Stimulated activated CD4-positive, alpha-beta T cell treated with anti-CD3 and anti-CD28 coated beads, Interleukin-4, amount 100 ng/mL, for 1 hour (primary cell): ENCODE measurements around the gene MPRIP.

ENCODE experiments used
- DNase-seq: peaks from one replicate; pipeline ENCODE4 v3.0.0-alpha.2; 2020

MPRIP gene

DNA sequence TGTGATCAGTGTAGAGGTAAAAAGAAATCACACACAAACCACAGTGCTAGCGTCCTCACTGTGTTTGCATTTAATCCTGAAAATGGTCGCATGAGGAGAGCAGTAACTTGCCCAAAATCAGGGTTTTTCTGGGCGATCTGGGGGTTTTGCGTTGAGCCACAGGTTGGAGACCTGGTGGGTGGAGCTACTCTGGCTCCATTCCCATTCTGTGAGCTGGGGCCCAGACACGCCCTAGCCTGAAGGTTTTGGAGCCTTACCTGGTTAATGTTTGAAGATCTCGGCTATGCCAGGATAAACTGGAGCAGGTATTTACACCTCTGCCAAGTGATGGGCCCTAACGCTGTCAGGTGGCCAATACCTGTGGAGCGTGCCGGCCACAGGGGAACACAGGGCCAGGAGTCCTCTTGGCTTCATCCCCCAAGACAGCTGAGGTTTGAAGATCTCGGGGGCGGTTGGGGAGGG, 48.4 kb downstream of the MPRIP start:
- DNase-seq = no peak

GRCh38 chr17:17091276-17091675, 49.0 kb downstream of the MPRIP start:
- no peak for DNase-seq

DNA sequence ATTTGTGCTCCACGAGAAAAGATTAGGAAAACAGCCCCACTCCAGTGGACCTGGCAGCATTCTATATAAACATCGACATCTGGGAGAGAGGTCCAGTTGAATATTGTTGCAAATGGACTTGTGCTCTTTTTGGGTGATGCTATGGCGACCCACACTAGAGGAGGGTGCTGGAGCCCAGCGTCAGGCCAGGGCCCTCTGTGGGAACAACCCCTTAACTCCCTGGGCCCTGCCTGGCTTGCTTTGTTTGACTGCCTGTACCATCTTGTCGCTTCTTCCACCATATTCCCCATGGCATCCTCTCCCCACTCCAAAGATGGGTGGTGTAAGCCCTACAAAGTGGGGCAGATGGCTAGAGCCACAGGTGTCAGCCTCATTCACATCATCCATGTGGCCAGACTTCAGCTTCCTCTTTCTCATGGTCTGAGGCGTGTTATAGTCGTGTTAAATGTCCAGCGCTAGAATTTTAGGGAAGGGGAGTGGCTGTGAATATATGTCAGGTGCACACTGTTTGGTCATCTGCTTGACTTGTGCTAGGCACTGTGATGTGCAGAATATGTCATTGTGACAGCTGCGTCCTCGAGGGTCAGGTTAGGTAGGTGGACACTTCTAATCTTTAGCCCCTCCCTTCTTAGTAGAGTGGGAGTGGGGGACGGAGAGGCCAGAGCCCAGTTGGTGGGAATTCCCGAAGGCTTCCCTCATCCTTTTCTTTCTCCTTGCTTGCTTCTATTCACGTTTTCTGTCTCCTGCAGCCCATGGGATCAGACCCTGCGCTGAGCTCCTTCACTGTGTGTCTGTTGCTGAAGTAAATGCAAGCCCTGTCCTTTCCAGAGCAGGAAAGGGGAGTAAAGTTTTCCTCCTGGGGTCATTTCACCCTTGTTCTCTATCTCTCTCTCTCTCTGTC, 49.8 kb downstream of the MPRIP start:
- DNase-seq = no peak

- no peak for DNase-seq
Measured at GRCh38 chr17:17093764-17094163, 51.5 kb downstream of the MPRIP start.

DNA sequence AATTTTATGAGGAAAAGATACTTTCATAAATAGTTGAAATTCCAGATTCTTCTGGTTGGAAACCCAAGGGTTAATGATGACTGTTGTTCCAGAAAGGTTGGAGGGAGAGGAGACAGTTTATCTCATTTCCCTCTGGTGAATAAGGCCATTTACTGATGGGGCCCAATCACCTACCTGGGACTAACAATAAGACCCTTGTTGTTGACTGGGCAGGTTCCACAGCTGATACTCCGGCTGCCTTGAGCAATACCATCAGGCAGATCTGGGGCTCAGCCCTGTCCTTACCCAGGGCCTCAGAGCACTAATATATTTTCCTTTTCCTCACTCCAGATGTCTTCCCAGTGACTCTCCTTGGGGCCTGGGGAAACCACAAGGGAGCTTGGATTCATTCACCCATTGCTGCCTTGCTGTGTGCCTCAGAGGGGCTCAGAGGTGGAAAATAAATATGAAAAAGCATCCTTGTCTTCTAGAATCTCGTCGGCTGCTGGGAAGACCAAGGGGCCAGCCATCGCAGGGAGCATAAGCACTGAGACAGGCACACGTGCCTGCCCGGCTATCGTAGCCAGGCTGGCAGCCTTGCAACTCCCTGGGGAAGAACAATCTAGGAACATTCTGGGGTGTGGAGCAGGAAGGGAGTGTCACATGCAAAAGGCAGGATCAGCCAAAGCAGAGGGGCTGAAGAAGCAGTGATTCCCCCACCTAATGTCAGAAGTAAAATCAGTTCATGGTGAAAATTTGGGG, 54.4 kb downstream of the MPRIP start:
- no peak for DNase-seq

DNA sequence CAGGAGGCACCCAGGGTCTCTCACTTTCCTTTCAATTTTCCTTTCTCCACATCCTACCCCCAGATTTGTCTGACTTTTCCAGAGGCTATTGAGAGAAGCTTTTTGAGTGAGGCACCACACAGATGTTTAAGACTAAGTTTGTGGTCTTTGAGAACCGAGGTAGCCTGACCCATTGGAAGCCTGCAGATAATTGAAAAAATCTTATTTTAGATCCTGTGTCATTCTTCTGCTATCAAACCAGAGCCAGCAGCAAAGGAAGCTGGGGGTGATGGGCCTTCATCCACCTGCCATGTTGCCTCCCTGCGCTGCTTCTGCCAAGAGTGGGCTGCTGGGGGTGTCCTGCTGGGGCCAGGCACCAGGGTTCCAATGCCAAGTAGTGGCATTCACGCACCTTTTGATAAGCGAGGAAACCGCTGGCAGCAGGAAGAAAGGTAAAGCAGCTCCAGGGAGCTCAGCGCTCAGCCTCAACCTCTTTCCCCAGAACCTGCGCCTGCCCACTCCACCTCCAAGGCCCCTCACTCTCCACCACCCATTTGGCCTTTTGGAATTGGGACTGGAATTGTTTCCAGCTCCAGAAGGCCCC, 55.6 kb downstream of the MPRIP start:
- no peak for DNase-seq

GRCh38 chr17:17098551-17099179, 56.4 kb downstream of the MPRIP start:
- DNase-seq = no peak

DNA sequence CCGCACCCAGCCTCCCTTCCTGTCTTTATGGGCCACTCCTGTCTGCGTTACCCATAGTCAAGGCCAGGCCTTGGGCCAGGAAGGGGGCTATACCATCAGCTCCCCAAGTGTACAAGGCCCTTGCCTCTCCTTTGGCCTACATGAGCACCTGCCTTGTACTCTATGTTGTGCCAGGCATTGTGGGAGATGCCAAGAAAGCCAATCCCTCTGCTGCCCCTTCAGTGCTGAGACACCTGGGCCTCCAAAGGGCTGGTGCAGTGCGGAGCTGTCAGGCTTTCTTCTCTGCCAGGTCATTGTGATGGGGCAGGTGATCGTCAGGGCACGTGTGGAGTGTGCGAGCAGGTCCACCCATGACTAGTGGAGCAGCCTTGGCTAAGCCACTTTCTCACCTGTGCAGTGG, 59.9 kb downstream of the MPRIP start:
- DNase-seq = no peak

- DNase-seq = no peak
Measured at GRCh38 chr17:17103160-17103559, 60.9 kb downstream of the MPRIP start.

DNA sequence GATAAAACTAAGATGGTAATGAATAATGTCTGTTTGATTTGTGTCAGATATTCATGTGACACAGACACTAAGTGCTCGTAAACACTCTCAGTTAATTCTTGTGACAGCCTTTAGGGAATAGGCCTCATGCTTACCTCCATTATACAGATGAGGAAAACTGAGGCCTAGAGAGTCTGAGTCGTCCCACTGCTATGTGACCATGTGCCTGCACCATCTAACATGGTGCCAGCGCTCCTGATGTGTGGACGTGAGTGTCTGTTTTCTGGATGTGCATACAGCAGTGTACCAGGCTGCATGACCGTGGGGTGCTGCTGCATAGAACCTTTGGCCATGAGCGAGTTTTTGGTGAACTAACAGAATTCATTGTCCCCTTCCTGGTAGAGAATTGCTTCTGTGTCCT, 61.8 kb downstream of the MPRIP start:
- no peak for DNase-seq

DNA sequence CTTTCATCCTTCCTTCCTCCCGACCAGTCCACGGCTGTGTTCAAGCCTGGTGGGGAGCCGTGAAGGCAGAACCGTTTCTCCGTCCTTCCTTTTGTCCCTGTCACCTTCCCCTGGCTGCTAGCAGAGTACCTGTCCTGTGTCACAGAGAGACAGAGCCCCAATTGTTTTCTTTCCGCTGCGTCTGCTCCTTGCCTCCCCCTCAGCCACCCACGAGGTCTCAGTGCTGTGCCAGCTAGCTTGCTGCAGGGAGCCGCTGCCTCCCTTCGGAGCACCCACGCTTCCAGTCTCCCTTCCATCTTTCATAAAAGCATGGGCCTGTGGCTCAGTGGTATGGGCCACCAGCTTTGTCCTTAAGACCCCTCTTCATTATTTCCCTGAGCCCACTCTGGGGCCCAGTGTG, 62.2 kb downstream of the MPRIP start:
- no peak for DNase-seq

DNA sequence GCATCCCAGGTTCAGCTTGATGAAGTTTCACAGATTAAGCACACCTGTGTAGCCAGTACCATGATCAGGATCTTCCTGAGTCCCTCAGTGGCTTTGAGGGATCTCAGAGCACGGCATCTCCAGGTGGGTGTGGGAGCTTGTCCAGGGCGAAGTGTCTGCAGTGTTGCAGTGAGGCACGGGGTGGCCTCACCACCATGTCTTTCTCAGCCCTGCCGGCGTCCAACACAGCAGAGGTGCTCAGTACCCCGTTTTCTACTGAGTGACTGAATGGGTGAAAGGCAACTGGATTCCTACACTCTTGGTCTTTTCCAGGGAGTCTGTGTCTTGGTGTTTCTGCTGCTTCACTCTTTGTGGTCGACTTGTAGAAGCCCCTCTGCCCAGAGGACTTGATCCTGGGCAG, 63.7 kb downstream of the MPRIP start:
- DNase-seq = no peak

GRCh38 chr17:17106756-17107155, 64.5 kb downstream of the MPRIP start:
- DNase-seq = no peak

DNA sequence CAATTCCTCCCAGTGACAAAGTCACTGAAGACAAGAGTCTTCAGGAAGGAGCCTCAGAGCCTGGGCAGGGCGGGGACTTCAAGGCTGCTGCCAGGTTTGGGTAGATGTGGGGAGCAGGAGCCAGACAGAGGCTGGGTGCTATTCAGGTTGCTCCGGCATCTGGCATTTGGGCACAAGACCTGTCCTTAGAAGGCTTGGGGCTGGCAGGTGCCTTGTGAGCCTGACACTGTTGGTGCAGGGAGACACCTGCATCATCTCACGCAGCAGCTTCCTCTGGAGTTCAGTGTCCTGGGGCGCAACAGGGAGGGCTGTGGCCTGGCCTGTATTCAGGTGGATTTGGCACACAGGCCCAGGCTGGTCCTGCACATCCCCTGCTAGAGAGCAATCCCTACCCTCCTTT, 65.0 kb downstream of the MPRIP start:
- DNase-seq = no peak

DNA sequence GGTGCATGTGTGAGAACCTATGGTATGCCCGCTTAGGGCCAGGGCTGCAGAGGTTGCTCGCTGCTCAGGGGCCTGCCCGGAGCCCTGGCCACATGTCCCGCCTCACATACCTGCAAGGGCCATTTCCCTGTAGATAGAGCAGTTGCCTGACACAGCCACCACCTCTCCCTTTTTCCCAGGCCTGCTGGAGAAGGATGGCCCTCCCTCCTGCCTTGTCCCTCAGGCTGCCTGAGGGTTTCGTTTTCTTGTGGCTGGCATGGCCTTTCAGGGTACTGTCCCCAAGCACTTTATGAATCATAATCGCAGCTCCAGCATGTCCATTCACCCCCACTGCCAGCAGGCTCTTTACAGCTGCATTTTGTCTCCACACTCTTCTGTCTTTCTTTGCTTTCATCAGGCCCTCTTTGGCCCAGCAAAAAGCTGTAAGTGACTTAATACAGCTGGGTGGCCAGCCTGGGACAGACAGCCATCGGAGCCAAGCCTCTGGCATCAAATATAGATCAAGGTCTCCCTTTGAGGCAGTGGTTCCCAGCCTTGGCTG, 65.7 kb downstream of the MPRIP start:
- no peak for DNase-seq

DNA sequence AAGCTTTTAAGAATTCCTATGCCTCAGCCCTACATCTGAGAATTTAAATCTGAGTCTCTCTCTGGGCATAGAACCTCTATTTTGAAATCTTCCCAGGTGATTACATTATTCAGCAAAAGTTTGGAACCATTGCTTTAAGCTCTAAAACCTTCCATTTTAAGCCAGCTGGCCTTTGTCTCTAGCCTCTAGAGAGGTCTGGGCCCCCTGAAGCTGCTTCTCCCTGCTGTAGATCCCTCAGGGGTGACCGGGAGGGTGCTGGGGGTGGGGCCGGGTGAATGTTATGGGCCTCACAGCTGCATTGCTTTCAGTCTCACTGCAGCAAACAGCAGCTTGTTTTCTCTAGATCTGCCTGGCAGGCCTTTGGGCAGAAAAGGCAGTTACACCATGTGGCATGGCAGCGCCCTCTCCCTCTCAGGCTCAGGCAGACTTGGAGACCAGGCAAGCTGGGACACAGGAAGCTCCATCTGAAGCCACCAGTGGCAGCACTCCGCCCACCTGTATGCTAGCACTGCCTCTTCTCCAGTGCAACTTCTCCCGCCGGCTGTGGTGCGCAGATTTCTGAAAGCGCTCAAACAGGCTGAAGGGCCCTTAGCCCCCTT, 66.3 kb downstream of the MPRIP start:
- DNase-seq = no peak

DNA sequence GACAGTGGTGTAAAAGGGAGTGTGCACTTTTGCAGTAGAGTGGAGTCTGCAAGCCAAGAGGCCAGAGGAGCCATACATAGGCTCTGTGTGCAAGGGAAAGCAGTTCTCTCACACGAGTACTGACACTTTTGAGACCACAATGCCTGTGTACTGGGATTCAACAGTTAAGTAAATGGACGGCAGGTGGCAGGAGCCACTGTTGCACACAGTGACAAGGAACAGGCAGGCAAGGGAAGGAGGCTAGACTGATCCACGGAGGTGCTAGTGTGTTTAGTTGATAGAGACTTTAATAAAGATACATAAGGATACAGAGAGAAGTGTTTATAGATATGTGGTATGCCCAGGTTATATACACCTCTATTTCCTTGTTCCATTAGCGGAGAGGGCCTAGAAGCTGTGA, 67.0 kb downstream of the MPRIP start:
- DNase-seq = no peak

DNA sequence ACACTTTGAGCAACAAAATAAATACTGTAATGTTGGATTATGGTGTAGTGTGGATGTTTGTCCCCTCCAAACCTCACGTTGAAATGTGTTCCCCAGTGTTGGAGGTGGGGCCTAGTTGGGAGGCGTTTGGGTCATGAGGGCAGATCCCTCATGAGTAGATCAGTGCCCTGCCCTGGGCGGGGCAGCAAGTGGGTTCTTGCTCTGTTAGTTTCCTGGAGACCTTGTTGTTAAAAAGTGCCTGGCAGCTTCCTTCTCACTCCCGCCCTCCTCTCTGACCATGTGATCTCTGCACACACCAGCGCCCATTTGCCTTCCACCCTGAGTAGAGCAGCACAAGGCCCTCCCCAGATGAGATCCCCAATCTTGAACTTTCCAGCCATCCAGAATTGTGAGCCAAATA, 67.7 kb downstream of the MPRIP start:
- DNase-seq = no peak

- no peak for DNase-seq
Measured at GRCh38 chr17:17110520-17110919, 68.3 kb downstream of the MPRIP start.

DNA sequence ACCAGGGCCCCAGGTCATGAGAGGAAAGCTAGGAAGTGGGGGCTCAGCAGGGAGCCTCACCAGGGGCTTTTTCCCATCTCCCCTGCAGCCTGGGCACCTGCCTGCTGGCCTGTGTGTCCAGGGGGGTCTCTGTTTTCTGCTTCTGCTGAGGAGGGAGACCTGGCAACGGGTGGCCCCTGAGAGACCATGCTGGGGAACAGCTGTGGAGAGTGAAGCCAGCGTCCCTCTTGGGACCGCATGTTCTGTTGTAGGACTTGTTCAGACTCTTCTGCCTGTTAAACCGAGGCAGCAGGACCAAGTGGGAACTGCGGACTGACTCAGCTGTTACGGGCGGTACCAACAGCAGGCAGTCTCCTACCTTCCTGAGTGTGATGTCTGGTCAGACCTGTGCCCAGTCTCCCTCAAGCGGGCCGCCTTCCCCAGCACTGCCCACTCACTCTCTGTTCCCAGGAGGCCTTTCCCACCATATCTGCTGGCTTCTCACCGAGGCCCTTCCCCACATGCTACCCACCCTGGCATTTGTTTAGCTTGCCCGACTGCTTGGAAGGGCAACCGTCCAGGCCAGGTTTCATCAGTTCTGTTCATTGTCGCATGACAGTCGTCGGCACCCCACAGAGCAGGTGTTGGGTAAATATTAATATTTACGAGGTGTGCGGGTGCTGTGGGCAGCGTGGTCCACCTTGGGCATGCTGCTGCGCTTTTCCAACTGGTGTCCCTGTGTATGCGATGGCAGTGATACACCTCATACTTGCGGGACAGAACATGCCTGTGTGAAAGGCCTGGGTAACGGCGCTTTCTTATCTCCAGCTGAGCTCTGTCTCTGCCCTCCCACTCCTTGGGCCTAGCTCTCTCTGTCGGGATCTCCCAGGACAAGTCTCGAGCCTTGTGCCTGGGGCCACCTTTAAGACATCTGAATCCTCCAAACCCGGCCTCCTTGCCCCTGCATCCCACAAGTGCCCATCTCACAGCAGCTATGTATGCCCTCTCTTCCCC, 69.4 kb downstream of the MPRIP start:
- no peak for DNase-seq

DNA sequence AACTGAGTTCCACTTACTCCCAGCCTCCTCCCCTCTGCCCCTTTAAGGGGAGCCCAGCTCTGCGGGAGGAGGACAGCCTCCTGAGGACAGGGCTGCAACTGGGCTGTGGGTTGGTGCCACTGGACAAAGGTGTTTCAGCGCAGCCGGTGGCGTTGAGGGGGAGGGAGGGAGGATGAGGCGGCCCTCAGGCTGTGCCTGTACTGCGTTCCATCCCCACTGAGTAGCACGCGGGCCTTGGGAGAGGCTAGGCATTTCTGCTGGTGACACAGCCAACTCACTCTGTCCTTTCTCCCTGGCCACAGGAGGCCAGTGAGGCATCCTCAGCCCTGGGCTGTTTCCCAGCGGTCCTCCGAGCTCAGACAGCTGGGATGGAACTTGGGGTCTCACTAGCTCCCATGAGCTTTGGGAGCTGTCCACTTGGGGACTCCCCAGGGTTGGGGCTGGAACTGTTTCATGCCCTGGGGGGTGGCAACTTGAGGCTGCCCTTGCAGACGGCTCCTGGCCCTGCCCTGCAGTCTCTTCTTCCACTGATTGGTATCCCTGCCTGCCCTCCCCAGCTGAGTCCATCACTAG, 70.5 kb downstream of the MPRIP start:
- DNase-seq = no peak
